ENCODE results near the gene SGSM2.

SGSM2 gene

DNA sequence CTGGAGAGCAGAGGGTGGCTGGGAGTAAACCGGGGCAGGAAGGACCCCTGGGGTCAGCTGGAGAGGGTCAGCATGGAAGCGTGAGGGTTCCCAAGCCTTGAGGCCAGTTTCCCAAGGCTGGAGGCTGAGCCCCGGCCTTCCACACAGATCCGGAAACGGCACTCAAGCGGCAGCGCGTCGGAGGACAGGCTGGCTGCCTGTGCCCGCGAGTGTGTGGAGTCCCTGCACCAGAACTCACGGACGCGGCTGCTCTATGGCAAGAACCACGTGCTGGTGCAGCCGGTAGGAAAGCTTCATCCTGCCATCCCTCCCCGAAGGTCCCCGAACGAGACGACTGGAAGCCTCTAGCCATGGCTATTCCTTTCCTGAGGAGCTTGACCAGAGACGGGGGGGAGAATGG is 26.0 kb downstream of the SGSM2 start:
- Histone ChIP-seq H3K9me2 (replicated peaks; ENCODE audit: insufficient read depth, low read length) (no peaks in the 10 kb centered on the region), H3K4me2 (ENCODE audit: low read depth, low read length) (no peak overlapping the region), H3K27ac (ENCODE audit: low read length) (no peak overlapping the region), H3K9ac (ENCODE audit: low read length) (no peak overlapping the region), H3K4me3 (ENCODE audit: low read length) (no peak overlapping the region), H2AFZ (ENCODE audit: low read length) (no peak overlapping the region), H3K79me2 (ENCODE audit: low read length) (no peaks in the 10 kb centered on the region), H3K27me3 (replicated peaks; ENCODE audit: insufficient read depth, low read length) (no peaks in the 10 kb centered on the region), H3F3A (ENCODE audit: insufficient read depth, low read length) (no peaks in the 10 kb centered on the region), H3K4me1 (ENCODE audit: low read length) (no peaks in the 10 kb centered on the region), H3K9me3 (replicated peaks; ENCODE audit: insufficient read depth, low read length) (no peaks in the 10 kb centered on the region), H4K20me1 (ENCODE audit: insufficient read depth, low read length) (no peaks in the 10 kb centered on the region), H3K36me3 (replicated peaks; ENCODE audit: insufficient read depth, low read length) (no peaks in the 10 kb centered on the region)
- no peak for DNase-seq
- TF ChIP-seq EZH2phosphoT487 (IDR thresholded peaks at IDR 0.05; ENCODE audit: low read length) (no peak), EZH2 (optimal IDR thresholded peaks at IDR 0.05; ENCODE audit: low read depth, low read length) (no peak)
- TF ChIP-seq, protein P1, sequence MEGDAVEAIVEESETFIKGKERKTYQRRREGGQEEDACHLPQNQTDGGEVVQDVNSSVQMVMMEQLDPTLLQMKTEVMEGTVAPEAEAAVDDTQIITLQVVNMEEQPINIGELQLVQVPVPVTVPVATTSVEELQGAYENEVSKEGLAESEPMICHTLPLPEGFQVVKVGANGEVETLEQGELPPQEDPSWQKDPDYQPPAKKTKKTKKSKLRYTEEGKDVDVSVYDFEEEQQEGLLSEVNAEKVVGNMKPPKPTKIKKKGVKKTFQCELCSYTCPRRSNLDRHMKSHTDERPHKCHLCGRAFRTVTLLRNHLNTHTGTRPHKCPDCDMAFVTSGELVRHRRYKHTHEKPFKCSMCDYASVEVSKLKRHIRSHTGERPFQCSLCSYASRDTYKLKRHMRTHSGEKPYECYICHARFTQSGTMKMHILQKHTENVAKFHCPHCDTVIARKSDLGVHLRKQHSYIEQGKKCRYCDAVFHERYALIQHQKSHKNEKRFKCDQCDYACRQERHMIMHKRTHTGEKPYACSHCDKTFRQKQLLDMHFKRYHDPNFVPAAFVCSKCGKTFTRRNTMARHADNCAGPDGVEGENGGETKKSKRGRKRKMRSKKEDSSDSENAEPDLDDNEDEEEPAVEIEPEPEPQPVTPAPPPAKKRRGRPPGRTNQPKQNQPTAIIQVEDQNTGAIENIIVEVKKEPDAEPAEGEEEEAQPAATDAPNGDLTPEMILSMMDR (IDR thresholded peaks at IDR 0.05; ENCODE audit: low read length) = no peak

DNA sequence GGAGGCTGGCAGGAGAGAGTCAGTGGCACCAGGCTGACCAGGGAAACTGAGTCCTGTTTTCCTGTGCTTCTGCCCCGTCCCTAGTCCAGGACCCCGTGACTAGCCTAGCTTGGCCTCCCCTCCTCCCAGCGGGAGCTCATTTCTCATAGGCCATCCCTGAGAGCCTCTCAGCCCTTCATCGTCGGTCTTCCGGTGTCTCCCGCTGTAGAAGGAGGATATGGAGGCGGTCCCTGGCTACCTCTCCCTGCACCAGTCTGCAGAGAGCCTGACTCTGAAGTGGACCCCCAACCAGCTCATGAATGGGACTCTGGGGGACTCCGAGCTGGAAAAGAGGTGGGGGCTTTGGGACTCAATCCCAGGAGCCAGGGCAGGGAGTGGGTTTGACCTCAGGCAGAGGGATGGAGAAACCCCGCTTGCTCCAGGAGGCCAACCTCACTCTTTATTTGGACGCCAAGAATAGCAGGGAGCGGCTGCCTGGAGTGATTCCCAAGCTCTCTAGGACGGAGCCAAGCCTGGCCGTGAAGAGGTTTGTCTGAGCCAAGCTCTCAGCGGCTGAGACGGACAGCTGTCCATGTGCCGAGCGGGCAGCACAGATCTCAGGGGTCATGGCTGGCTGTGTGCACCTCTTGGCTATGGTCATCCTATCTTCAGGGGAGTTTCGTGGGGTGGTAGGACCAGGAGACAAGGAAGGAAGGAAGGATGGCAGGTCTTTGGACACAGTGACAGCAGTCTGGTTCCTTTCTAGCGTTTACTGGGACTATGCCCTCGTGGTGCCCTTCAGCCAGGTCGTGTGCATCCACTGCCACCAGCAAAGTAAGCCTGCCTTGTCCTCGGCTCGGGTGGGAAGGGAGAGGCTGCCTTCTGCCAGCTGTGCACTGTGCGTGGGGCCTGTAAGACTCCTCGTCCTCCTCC is 26.8 kb downstream of the SGSM2 start:
- TF ChIP-seq EZH2phosphoT487 (IDR thresholded peaks at IDR 0.05; ENCODE audit: low read length) = no peak
- TF ChIP-seq EZH2 (optimal IDR thresholded peaks at IDR 0.05; ENCODE audit: low read depth, low read length) = no peak
- TF ChIP-seq, protein P1 (IDR thresholded peaks at IDR 0.05; ENCODE audit: low read length) = no peak
- H3F3A ChIP-seq (ENCODE audit: insufficient read depth, low read length) = no peaks in the 10 kb centered on the region
- no peak overlapping the region for H3K9ac ChIP-seq (ENCODE audit: low read length)
- H4K20me1 ChIP-seq (ENCODE audit: insufficient read depth, low read length) = no peaks in the 10 kb centered on the region
- no peaks in the 10 kb centered on the region for H3K4me1 ChIP-seq (ENCODE audit: low read length)
- H3K9me3 ChIP-seq (replicated peaks; ENCODE audit: insufficient read depth, low read length) = no peaks in the 10 kb centered on the region
- H3K36me3 ChIP-seq (replicated peaks; ENCODE audit: insufficient read depth, low read length) = no peaks in the 10 kb centered on the region
- no peaks in the 10 kb centered on the region for H3K9me2 ChIP-seq (replicated peaks; ENCODE audit: insufficient read depth, low read length)
- H3K4me3 ChIP-seq (ENCODE audit: low read length) = no peak overlapping the region
- DNase-seq = no peak
- H3K27ac ChIP-seq (ENCODE audit: low read length) = no peak overlapping the region
- no peaks in the 10 kb centered on the region for H3K27me3 ChIP-seq (replicated peaks; ENCODE audit: insufficient read depth, low read length)
- no peak overlapping the region for H3K4me2 ChIP-seq (ENCODE audit: low read depth, low read length)
- H2AFZ ChIP-seq (ENCODE audit: low read length) = no peak overlapping the region
- no peaks in the 10 kb centered on the region for H3K79me2 ChIP-seq (ENCODE audit: low read length)

DNA sequence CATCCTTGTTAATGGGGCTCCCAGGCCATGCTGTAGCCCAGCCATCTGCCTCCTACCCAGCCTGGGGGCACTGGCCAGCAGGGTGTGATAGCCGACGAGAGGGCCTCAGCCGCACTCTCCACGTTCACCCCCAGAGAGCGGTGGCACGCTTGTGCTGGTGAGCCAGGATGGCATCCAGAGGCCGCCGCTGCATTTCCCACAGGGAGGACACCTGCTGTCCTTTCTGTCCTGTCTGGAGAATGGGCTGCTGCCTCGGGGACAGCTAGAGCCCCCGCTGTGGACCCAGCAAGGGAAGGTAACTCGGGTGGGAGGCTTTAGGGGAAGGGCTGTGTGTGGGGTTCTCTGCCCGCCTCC is 27.4 kb downstream of the SGSM2 start:
- H3K36me3 ChIP-seq (replicated peaks; ENCODE audit: insufficient read depth, low read length) = no peaks in the 10 kb centered on the region
- no peak overlapping the region for H3K4me2 ChIP-seq (ENCODE audit: low read depth, low read length)
- H3F3A ChIP-seq (ENCODE audit: insufficient read depth, low read length) = no peaks in the 10 kb centered on the region
- no peaks in the 10 kb centered on the region for H3K4me1 ChIP-seq (ENCODE audit: low read length)
- H3K9ac ChIP-seq (ENCODE audit: low read length) = no peak overlapping the region
- no peaks in the 10 kb centered on the region for H3K9me3 ChIP-seq (replicated peaks; ENCODE audit: insufficient read depth, low read length)
- H3K27me3 ChIP-seq (replicated peaks; ENCODE audit: insufficient read depth, low read length) = no peaks in the 10 kb centered on the region
- no peak overlapping the region for H3K27ac ChIP-seq (ENCODE audit: low read length)
- H3K4me3 ChIP-seq (ENCODE audit: low read length) = no peak overlapping the region
- no peak for DNase-seq
- no peaks in the 10 kb centered on the region for H3K9me2 ChIP-seq (replicated peaks; ENCODE audit: insufficient read depth, low read length)
- TF ChIP-seq, protein P1 (IDR thresholded peaks at IDR 0.05; ENCODE audit: low read length) = no peak
- TF ChIP-seq EZH2 (optimal IDR thresholded peaks at IDR 0.05; ENCODE audit: low read depth, low read length) = no peak
- no peak for TF ChIP-seq EZH2phosphoT487 (IDR thresholded peaks at IDR 0.05; ENCODE audit: low read length)
- H4K20me1 ChIP-seq (ENCODE audit: insufficient read depth, low read length) = no peaks in the 10 kb centered on the region
- H2AFZ ChIP-seq (ENCODE audit: low read length) = no peak overlapping the region
- no peaks in the 10 kb centered on the region for H3K79me2 ChIP-seq (ENCODE audit: low read length)
